ENCODE results near the gene ABI1. TPM values are rescaled to one million over a fixed set of nuclear protein-coding genes. Genes with fewer than 3 reads are reported as not detected.

ABI1 gene
- total RNA-seq, 4 donors from 2014 or later = 29.9 to 54.5 (median 47.8) TPM

DNA sequence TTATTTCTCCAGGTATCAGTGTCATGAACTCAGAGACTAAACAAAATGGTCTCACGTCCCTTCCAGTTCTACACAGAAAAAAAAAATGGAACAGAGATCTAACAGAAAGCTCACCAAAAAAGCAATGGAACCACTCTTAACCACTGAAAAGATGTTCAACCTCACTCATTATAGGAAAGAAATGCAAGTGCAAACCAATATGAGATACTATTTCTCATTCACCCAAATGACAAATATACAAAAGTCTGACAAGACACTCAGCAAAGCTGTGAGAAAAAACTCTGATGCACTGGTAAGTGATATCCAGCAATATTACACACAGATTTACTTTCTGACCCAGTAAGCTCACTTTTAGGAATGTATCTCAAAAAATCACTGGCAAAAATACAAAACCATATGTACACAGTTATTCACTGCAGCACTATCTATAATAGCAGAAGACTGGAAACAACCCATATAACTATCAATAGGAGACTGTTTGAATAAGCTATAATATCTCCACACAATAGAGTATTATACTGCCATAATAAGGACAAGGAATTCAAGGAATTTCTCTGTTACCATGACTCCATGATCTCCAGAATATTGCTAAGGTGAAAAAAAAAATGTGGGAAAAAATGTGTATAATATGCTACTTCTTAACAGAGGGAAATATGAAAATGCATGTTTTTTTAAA is 36.6 kb downstream of the ABI1 start:
- 88 to 100% methylated on average over 1 of the region's 1 CpG for WGBS, 2 donors (ENCODE audit: low coverage in 1 of 2)
- Histone ChIP-seq H3K9me3 (no peaks in the 10 kb centered on the region), H3K4me1 (peaks cover 0 to 5% (median 0%) of the 10 kb centered on the region in 4 donors), H3K4me3 (no peak overlapping the region), H3K27ac (no peak overlapping the region), H3K36me3 (no peaks in the 10 kb centered on the region), H3K27me3 (no peaks in the 10 kb centered on the region)
- DNase-seq = no peak
- TF ChIP-seq POLR2A (IDR thresholded peaks at IDR 0.05) = no peak
- no peak for TF ChIP-seq POLR2AphosphoS5 (IDR thresholded peaks at IDR 0.05)
- TF ChIP-seq, protein P1, sequence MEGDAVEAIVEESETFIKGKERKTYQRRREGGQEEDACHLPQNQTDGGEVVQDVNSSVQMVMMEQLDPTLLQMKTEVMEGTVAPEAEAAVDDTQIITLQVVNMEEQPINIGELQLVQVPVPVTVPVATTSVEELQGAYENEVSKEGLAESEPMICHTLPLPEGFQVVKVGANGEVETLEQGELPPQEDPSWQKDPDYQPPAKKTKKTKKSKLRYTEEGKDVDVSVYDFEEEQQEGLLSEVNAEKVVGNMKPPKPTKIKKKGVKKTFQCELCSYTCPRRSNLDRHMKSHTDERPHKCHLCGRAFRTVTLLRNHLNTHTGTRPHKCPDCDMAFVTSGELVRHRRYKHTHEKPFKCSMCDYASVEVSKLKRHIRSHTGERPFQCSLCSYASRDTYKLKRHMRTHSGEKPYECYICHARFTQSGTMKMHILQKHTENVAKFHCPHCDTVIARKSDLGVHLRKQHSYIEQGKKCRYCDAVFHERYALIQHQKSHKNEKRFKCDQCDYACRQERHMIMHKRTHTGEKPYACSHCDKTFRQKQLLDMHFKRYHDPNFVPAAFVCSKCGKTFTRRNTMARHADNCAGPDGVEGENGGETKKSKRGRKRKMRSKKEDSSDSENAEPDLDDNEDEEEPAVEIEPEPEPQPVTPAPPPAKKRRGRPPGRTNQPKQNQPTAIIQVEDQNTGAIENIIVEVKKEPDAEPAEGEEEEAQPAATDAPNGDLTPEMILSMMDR (IDR thresholded peaks at IDR 0.05) = no peak
- no peak for TF ChIP-seq EP300 (IDR thresholded peaks at IDR 0.05; ENCODE audit: low read depth)
- intact Hi-C loops (cut with DNase I; ENCODE audit: low total_unique reads) (no loop called here), in situ Hi-C loops (cut with MboI; ENCODE audit: low pct_ligation_motif_present in 1 of 4, low pct_unique_long_range_greater_than_20kb in 1 of 4, low sequenced_read_pairs in 3 of 4) (no loop called here)

DNA sequence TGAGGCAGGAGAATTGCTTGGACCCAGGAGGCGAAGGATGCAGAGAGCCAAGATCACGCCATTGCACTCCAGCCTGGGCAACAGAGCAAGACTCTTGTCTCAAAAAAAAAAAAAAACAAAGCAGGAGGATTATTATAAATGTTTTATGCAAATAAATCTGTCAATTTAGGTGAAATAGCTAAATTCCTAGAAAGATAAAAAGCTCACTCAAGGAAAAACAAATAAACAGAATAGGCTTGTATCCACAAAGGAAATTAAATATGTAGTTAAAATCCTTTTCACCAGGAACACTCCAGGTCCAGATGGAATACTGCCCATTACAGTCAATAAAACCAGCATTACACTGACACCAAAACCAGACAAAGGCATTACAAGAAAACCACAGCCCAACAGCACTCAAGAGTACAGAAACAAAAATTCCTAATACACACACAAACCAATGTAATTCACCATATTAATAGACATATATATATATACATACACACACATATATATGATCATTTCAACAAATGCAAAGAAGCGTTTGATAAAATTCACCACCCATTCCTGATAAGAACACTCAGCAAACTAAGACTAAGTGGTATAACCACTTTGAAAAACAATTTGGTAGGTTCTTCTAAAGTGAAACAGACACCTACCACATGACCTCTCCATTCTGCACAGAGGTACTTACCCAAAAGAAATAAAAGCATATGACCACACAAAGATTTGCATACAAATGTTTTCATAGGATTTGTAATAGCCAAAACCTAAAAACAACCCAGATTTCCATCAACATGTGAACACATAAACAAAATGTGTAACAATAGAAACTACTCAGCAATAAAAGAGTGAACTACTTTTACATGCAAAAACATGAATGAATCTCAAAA is 38.8 kb downstream of the ABI1 start:
- H3K4me1 ChIP-seq = peaks cover 0 to 7% (median 2%) of the 10 kb centered on the region in 4 donors
- H3K27me3 ChIP-seq = no peaks in the 10 kb centered on the region
- in situ Hi-C loops (cut with MboI; ENCODE audit: low pct_ligation_motif_present in 1 of 4, low pct_unique_long_range_greater_than_20kb in 1 of 4, low sequenced_read_pairs in 3 of 4) = no loop called here
- no peak for DNase-seq
- H3K27ac ChIP-seq = no peak overlapping the region
- 92 to 97% methylated on average over 3 of the region's 3 CpGs for WGBS, 2 donors (ENCODE audit: low coverage in 1 of 2)
- intact Hi-C loops (cut with DNase I; ENCODE audit: low total_unique reads) = no loop called here
- no peak overlapping the region for H3K4me3 ChIP-seq
- no peaks in the 10 kb centered on the region for H3K9me3 ChIP-seq
- no peaks in the 10 kb centered on the region for H3K36me3 ChIP-seq
- TF ChIP-seq POLR2AphosphoS5 (IDR thresholded peaks at IDR 0.05) (no peak), EP300 (IDR thresholded peaks at IDR 0.05; ENCODE audit: low read depth) (no peak), POLR2A (IDR thresholded peaks at IDR 0.05) (no peak)
- TF ChIP-seq, protein P1 (IDR thresholded peaks at IDR 0.05) = no peak

DNA sequence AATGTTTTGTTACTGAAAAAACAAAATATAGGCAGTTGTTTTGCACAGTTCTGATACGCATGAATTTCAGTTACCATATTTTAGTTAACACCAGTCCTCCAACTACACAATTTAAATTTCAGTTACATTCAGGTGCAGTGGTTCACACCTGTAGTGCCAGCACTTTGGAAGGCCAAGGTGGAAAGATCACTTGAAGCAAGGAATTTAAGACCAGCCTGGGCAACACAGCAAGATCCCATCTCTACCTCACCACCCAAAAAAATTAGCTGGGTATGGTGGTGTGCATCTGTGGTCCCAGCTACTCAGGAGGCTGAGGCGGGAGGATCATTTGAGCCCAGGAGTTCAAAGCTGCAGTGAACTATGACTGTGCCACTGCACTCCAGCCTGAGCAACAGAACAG is 45.3 kb downstream of the ABI1 start:
- H3K27me3 ChIP-seq = no peaks in the 10 kb centered on the region
- 86 to 100% methylated on average over 1 to 2 of the region's 2 CpGs for WGBS, 2 donors (ENCODE audit: low coverage in 1 of 2)
- intact Hi-C loops (cut with DNase I; ENCODE audit: low total_unique reads) = no loop called here
- no peak for TF ChIP-seq POLR2AphosphoS5 (IDR thresholded peaks at IDR 0.05)
- TF ChIP-seq EP300 (IDR thresholded peaks at IDR 0.05; ENCODE audit: low read depth) = no peak
- TF ChIP-seq POLR2A (IDR thresholded peaks at IDR 0.05) = no peak
- TF ChIP-seq, protein P1 (IDR thresholded peaks at IDR 0.05) = no peak
- no peaks in the 10 kb centered on the region for H3K36me3 ChIP-seq
- H3K4me3 ChIP-seq = no peak overlapping the region
- H3K9me3 ChIP-seq = no peaks in the 10 kb centered on the region
- no peak overlapping the region for H3K27ac ChIP-seq
- no peak for DNase-seq
- in situ Hi-C loops (cut with MboI; ENCODE audit: low pct_ligation_motif_present in 1 of 4, low pct_unique_long_range_greater_than_20kb in 1 of 4, low sequenced_read_pairs in 3 of 4) = no loop called here
- H3K4me1 ChIP-seq = peaks cover 0 to 25% (median 5%) of the 10 kb centered on the region in 4 donors

DNA sequence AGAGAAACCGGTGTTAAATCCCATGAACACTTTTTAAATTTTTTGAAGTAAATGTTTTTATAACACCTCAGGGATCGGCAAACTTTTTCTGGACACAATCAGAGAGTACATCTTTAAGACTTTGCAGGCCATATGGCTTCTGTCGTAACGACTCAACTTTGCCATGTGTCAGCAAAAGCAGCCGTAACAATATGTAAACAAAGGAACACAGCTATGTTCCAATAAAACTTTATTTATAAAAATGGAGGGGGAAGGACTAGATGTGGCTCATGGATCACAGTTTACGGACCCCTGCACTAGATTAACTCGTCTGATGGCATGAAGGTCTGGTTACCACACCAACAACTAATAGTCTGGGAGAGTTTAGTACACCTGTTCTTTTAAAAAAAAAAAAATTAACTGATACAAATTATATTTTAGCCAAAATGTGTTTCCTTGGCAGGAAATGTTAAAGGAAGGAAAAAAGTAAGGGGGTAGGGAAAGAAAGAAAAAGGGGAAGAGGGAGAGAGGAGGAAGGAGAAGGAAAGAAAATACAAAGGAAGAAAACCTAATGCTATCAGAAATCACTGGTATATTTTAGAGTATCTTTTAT is 50.2 kb downstream of the ABI1 start:
- intact Hi-C loops (cut with DNase I; ENCODE audit: low total_unique reads) = no loop called here
- H3K27ac ChIP-seq = no peak overlapping the region
- no peaks in the 10 kb centered on the region for H3K27me3 ChIP-seq
- H3K36me3 ChIP-seq = no peaks in the 10 kb centered on the region
- TF ChIP-seq EP300 (IDR thresholded peaks at IDR 0.05; ENCODE audit: low read depth) = no peak
- TF ChIP-seq, protein P1 (IDR thresholded peaks at IDR 0.05) = no peak
- TF ChIP-seq POLR2AphosphoS5 (IDR thresholded peaks at IDR 0.05) = no peak
- no peak for TF ChIP-seq POLR2A (IDR thresholded peaks at IDR 0.05)
- no peak for DNase-seq
- no peaks in the 10 kb centered on the region for H3K9me3 ChIP-seq
- no peak overlapping the region for H3K4me3 ChIP-seq
- WGBS, 2 donors (ENCODE audit: low coverage in 1 of 2) = 61 to 70% methylated on average over 7 of the region's 7 CpGs
- peaks cover 2 to 18% (median 7%) of the 10 kb centered on the region in 4 donors for H3K4me1 ChIP-seq
- in situ Hi-C loops (cut with MboI; ENCODE audit: low pct_ligation_motif_present in 1 of 4, low pct_unique_long_range_greater_than_20kb in 1 of 4, low sequenced_read_pairs in 3 of 4) = no loop called here

Data from transverse colon (tissue), 4 donors.